Measurements from ENCODE around the gene CCNQ. TPM values are rescaled to one million over a fixed set of nuclear protein-coding genes. Genes with fewer than 3 reads are reported as not detected.

CCNQ gene
- total and polyA plus RNA-seq, 2 donors (not counting 1 experiment from before 2014, with no cell fraction given), result 19.9 to 28.2 TPM

DNA sequence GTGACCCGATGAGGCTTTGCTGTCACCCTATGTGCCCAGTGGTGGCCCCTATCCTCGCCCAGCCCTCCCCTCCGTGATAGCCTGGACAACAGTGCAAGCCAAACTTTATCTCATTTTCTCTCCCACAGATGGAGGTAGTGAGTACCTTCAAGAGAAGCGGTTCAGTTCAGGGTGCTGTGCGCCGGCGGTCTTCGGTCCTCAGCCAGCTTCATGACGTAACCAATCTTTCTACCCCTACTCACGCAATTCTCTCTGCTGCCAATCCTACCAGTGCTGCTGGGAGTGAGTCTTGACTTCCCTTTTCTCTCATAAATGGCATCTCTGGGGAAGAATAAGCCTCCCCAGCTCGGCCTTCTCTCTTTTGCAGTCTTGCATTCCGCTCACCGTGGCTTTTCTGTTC is 29.5 kb downstream of the CCNQ start:
- no peak overlapping the region for H3K9ac ChIP-seq (ENCODE audit: insufficient read depth, low read length)

DNA sequence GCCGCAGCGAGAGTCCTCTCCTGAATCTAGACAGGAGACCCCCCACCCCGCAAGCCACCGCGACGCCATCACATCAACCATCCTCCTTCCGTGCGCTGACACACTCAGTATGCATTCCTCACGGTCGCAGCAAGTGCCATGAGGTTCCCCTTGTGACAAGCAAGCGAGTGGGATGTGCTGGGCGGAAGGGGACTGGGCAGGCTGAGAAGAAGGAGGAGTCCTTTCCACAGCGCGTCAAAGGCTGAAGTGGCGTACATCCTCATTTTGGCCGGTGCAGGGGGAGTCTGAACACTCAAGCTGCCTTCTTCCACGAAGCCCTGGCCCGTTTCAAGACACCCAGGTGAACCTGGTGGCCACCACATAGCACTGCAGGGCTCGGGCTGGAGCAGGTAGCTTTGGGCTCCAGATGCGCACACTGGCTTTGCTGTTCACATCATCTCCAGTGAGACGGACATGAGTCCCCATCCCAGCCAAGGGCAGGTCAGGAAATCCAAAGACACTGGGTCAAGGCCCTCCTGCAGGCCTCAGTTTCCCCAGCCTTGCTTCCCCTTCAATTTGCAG is 30.4 kb downstream of the CCNQ start:
- H2AFZ ChIP-seq (ENCODE audit: low read length), result no peak overlapping the region
- H3K9me3 ChIP-seq (ENCODE audit: control insufficient read depth, insufficient read depth, low read depth, low read length), result no peaks in the 10 kb centered on the region
- no peaks in the 10 kb centered on the region for H4K20me1 ChIP-seq (ENCODE audit: control insufficient read depth, extremely low read depth, insufficient read depth, low read length)
- no peaks in the 10 kb centered on the region for H3K79me2 ChIP-seq (ENCODE audit: control insufficient read depth, insufficient read depth, low read length)
- TF ChIP-seq, protein P1, sequence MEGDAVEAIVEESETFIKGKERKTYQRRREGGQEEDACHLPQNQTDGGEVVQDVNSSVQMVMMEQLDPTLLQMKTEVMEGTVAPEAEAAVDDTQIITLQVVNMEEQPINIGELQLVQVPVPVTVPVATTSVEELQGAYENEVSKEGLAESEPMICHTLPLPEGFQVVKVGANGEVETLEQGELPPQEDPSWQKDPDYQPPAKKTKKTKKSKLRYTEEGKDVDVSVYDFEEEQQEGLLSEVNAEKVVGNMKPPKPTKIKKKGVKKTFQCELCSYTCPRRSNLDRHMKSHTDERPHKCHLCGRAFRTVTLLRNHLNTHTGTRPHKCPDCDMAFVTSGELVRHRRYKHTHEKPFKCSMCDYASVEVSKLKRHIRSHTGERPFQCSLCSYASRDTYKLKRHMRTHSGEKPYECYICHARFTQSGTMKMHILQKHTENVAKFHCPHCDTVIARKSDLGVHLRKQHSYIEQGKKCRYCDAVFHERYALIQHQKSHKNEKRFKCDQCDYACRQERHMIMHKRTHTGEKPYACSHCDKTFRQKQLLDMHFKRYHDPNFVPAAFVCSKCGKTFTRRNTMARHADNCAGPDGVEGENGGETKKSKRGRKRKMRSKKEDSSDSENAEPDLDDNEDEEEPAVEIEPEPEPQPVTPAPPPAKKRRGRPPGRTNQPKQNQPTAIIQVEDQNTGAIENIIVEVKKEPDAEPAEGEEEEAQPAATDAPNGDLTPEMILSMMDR (conservative IDR thresholded peaks at IDR 0.05 in 1 of 2, IDR thresholded peaks at IDR 0.05 in 1 of 2; ENCODE audit: low read depth in 1 of 2, low read length in 2 of 2), result no peak
- no peaks in the 10 kb centered on the region for H3K27me3 ChIP-seq (ENCODE audit: control insufficient read depth, insufficient read depth, low read length)
- no peak for DNase-seq (ENCODE audit: low read depth in 2 of 2)
- H3K4me1 ChIP-seq (ENCODE audit: control insufficient read depth, extremely low read depth, insufficient read depth, low read length), result no peaks in the 10 kb centered on the region
- no peak overlapping the region for H3K9ac ChIP-seq (ENCODE audit: insufficient read depth, low read length)
- no peak overlapping the region for H3K27ac ChIP-seq (ENCODE audit: insufficient read depth, low read length)
- no peak overlapping the region for H3K4me2 ChIP-seq (ENCODE audit: extremely low read depth, insufficient read depth, low read length)
- H3K36me3 ChIP-seq (ENCODE audit: control insufficient read depth, insufficient read depth, low read length), result no peaks in the 10 kb centered on the region
- H3K4me3 ChIP-seq (replicated peaks in 1 of 4; ENCODE audit: control extremely low read depth in 1 of 4, insufficient read depth in 1 of 4, low read depth in 3 of 4, low read length in 4 of 4), result no peak overlapping the region

More for the DNA sequence above, 29.5 kb downstream of the CCNQ start:
- DNase-seq (ENCODE audit: low read depth in 2 of 2), result no peak
- TF ChIP-seq, protein P1 (conservative IDR thresholded peaks at IDR 0.05 in 1 of 2, IDR thresholded peaks at IDR 0.05 in 1 of 2; ENCODE audit: low read depth in 1 of 2, low read length in 2 of 2), result no peak
- TF ChIP-seq EZH2 (IDR thresholded peaks at IDR 0.05; ENCODE audit: low read length, missing control alignments), result no peak
- H3K36me3 ChIP-seq (ENCODE audit: control insufficient read depth, insufficient read depth, low read length), result no peaks in the 10 kb centered on the region
- H3K9me3 ChIP-seq (ENCODE audit: control insufficient read depth, insufficient read depth, low read depth, low read length), result no peaks in the 10 kb centered on the region
- no peaks in the 10 kb centered on the region for H3K27me3 ChIP-seq (ENCODE audit: control insufficient read depth, insufficient read depth, low read length)
- no peaks in the 10 kb centered on the region for H3K79me2 ChIP-seq (ENCODE audit: control insufficient read depth, insufficient read depth, low read length)
- H3K4me3 ChIP-seq (replicated peaks in 1 of 4; ENCODE audit: control extremely low read depth in 1 of 4, insufficient read depth in 1 of 4, low read depth in 3 of 4, low read length in 4 of 4), result no peak overlapping the region
- H4K20me1 ChIP-seq (ENCODE audit: control insufficient read depth, extremely low read depth, insufficient read depth, low read length), result no peaks in the 10 kb centered on the region
- H2AFZ ChIP-seq (ENCODE audit: low read length), result no peak overlapping the region
- H3K4me1 ChIP-seq (ENCODE audit: control insufficient read depth, extremely low read depth, insufficient read depth, low read length), result no peaks in the 10 kb centered on the region
- no peak overlapping the region for H3K27ac ChIP-seq (ENCODE audit: insufficient read depth, low read length)
- H3K4me2 ChIP-seq (ENCODE audit: extremely low read depth, insufficient read depth, low read length), result no peak overlapping the region

DNA sequence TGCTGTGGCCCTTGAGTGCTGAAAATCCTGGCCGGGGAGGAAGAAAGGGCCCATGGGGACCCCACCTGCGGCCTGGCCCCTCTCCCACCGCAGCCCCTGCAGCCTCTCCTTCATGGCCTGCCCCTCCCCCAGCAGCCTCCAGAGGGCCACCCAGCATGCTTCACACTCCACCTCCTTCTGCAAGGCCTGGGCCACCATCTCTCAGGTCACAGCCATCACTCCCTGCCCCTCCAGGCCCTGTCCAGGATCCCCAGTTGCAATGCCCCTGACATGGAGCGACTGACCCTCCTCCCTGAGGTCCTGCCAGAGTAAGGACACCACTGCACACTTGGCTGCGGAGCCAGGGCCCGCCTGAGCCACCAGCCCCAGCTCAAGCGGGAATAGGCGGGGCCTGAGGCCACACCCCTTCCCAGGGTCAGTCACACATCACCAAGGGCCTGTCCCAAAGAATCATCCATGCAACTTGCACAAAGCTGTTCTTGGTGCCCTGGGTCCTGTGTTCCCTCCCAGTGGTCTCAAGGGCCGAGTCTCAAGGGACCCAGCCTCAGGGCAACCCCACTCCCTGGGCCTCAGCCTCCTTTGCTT is 32.9 kb downstream of the CCNQ start:
- no peak overlapping the region for H3K4me2 ChIP-seq (ENCODE audit: extremely low read depth, insufficient read depth, low read length)
- no peaks in the 10 kb centered on the region for H3K9me3 ChIP-seq (ENCODE audit: control insufficient read depth, insufficient read depth, low read depth, low read length)
- no peak for TF ChIP-seq EZH2 (IDR thresholded peaks at IDR 0.05; ENCODE audit: low read length, missing control alignments)
- TF ChIP-seq, protein P1 (conservative IDR thresholded peaks at IDR 0.05 in 1 of 2, IDR thresholded peaks at IDR 0.05 in 1 of 2; ENCODE audit: low read depth in 1 of 2, low read length in 2 of 2), result no peak
- H3K9ac ChIP-seq (ENCODE audit: insufficient read depth, low read length), result no peak overlapping the region
- no peaks in the 10 kb centered on the region for H3K36me3 ChIP-seq (ENCODE audit: control insufficient read depth, insufficient read depth, low read length)
- no peak overlapping the region for H3K4me3 ChIP-seq (replicated peaks in 1 of 4; ENCODE audit: control extremely low read depth in 1 of 4, insufficient read depth in 1 of 4, low read depth in 3 of 4, low read length in 4 of 4)
- DNase-seq (ENCODE audit: low read depth in 2 of 2), result no peak
- H3K79me2 ChIP-seq (ENCODE audit: control insufficient read depth, insufficient read depth, low read length), result no peaks in the 10 kb centered on the region
- no peak overlapping the region for H3K27ac ChIP-seq (ENCODE audit: insufficient read depth, low read length)
- no peaks in the 10 kb centered on the region for H3K4me1 ChIP-seq (ENCODE audit: control insufficient read depth, extremely low read depth, insufficient read depth, low read length)
- no peaks in the 10 kb centered on the region for H4K20me1 ChIP-seq (ENCODE audit: control insufficient read depth, extremely low read depth, insufficient read depth, low read length)
- H3K27me3 ChIP-seq (ENCODE audit: control insufficient read depth, insufficient read depth, low read length), result no peaks in the 10 kb centered on the region
- no peak overlapping the region for H2AFZ ChIP-seq (ENCODE audit: low read length)
